Measurements from ENCODE around the gene EFHC2.

- TF ChIP-seq ZFX (IDR thresholded peaks at IDR 0.05; ENCODE audit: borderline replicate concordance) = no peak
- TF ChIP-seq CTCF (IDR thresholded peaks at IDR 0.05) = no peak
These were observed 722 bp upstream of the EFHC2 start for GRCh38 chrX:44344194-44344593.
